Suprapubic skin (tissue), 4 donors: Measurements from ENCODE around the gene KRTAP4-2.

Experiments
- POLR2A ChIP-seq, 2 donors: fragments of 450-650 bp; IDR thresholded peaks; one replicate each; pipeline ENCODE4 v1.6.1; 2017; ENCODE audit warnings: antibody characterized with exemption in 2 of 2, mild to moderate bottlenecking in 2 of 2, moderate library complexity in 2 of 2
- POLR2AphosphoS5 ChIP-seq, 3 donors: sonication (generic); formaldehyde crosslinking; IDR thresholded peaks; one replicate each; pipeline ENCODE4 v1.6.1; 2017; ENCODE audit warnings: antibody characterized with exemption in 3 of 3
- TF ChIP-seq, protein P1 (sequence below), 2 donors: fragments of 200-600 bp in 1 of 2; fragments of 450-650 bp in 1 of 2; sonication (generic) in 1 of 2; IDR thresholded peaks; one replicate each; pipeline ENCODE4 v1.5.1; 2016 to 2019; ENCODE audit warnings: antibody characterized with exemption in 2 of 2, mild to moderate bottlenecking in 1 of 2, moderate library complexity in 1 of 2

DNA sequence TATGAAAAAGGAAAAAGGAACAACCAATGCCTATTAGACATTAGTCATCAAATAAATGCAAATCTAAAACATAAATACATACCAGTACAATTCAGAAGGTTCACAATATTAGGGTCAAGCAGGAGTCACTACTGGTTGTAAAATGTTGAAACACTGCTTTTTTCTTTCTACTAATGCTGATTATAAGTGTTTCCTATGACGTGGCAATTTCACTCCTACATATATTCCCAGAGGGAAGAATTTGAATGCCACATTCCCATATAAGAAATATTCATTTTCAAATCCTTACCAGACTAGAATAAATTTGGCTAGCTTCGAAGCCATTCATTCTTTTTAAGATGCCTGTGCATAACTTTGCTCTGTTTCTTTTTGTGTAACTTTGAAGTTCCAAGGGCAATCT lies 45.8 kb upstream of the KRTAP4-2 start:
- TF ChIP-seq, protein P1, sequence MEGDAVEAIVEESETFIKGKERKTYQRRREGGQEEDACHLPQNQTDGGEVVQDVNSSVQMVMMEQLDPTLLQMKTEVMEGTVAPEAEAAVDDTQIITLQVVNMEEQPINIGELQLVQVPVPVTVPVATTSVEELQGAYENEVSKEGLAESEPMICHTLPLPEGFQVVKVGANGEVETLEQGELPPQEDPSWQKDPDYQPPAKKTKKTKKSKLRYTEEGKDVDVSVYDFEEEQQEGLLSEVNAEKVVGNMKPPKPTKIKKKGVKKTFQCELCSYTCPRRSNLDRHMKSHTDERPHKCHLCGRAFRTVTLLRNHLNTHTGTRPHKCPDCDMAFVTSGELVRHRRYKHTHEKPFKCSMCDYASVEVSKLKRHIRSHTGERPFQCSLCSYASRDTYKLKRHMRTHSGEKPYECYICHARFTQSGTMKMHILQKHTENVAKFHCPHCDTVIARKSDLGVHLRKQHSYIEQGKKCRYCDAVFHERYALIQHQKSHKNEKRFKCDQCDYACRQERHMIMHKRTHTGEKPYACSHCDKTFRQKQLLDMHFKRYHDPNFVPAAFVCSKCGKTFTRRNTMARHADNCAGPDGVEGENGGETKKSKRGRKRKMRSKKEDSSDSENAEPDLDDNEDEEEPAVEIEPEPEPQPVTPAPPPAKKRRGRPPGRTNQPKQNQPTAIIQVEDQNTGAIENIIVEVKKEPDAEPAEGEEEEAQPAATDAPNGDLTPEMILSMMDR (IDR thresholded peaks at IDR 0.05) = no peak
- TF ChIP-seq POLR2AphosphoS5 (IDR thresholded peaks at IDR 0.05) (no peak), POLR2A (IDR thresholded peaks at IDR 0.05) (no peak)
